ENCODE measurements around the gene TRIM10.
A peak's percentile ranks its signal among the peaks of the same experiment; 100 is the strongest.

The TRIM10 gene

DNA sequence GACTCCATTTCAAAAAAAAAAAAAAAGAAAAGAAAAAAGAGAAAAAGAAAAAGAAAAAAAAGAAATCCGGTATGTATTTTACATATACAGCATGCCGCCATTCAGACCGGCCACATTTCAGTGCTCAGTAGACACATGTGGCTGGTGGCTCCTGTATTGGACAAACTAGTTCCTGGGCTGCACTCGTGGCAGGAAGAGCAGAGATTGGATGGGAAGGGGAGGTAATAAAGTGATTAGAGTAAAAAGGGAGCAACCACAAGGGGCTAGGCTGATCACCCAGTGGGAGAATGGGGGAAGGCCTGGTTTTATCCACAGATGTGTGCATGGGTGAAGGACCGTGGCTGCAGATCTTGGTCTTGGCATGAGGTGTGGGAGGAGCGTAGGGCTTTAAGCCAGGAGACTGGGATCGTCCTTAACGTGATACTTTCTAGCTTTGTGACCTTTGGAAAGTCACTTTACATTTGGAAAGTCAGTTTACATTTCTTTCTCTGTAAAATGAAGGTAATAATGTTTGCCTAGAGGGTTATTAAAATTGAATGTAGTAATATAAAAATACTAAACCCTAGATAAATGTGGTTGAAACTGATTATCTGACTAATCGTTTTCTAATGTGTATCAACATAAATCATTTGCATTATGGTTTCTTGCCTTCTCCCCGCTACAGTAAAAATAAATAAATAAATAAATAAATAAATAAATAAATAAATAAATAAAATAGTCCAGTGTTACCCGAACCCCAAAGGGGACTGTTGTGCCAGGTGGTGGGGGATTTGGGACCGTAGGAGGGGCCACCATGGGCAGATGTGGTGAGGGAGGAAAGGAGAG, 1.5 kb upstream of the TRIM10 start:
- H3K36me3 Mint-ChIP-seq = no peaks in the 10 kb centered on the region
- H3K27ac Mint-ChIP-seq = no peak overlapping the region
- H3K4me1 Mint-ChIP-seq = peaks cover 4% of the 10 kb centered on the region
- no peak overlapping the region for H3K4me3 Mint-ChIP-seq
- no peaks in the 10 kb centered on the region for H3K27me3 Mint-ChIP-seq
- H3K9me3 Mint-ChIP-seq = no peaks in the 10 kb centered on the region

DNA sequence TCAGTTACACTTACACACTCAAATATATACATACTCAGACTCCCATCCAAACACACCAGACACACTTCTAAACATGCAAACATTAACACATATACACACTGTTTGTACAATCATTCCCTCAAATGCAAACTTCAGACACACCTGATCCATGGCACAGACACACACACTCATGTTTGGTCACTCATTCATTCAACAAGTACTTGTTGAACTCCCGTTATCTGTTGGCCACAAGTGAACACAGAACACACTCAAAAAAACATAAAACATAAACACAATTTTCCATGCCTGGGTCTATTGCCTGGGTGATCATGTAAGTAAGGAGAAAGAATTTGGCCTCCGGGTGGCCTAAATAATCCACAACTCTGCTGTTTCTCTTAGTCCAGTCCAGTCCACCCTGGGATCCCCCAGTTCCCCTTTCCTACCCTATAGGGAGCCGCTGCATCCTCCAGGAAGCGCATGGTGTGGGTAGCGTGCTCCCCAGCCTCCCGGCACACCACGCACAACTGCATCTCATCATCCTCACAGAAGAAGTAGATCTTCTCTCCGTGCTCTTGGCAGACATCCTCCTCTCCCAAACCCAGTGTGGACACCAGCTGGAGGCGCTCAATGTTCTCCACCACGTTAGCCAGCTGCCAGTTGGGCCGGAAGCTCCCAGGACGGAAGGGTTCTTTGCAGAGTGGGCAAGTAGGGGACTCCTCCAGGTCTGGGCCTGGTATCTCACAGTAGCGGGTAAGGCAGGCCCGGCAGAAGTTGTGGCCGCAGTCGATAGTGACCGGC, 815 bp downstream of the TRIM10 start:
- Mint-ChIP-seq H3K27ac (no peak overlapping the region), H3K4me3 (no peak overlapping the region), H3K27me3 (peaks cover 2% of the 10 kb centered on the region), H3K36me3 (no peaks in the 10 kb centered on the region), H3K9me3 (no peaks in the 10 kb centered on the region), H3K4me1 (peaks cover 4% of the 10 kb centered on the region)

DNA sequence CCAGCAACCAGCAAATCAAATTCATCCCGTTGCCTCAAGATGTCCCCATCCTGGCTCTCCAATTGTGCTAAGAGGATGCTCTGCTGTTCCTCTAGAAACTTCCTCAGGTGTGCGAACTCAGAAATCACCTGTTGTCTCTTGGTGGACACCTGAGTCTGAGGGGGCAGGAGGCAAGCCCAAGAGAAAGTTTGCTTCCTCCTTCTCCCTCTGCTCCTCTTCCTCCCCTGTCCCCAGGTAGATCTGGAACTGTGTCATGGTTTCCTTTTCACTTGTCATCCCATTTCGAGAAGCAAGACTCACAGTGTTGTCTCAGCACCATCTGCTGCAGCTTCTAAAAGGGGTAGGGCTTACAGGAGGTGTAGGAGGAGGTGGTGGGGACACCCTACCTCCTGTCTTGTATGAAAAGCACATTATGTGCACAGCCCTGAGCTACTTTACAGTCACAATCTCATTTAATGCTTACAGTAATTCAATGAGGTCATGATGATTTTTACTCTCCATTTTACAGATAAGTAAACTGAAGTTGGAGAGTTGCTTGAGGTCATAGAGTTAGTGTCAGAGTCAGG, 2.5 kb downstream of the TRIM10 start:
- H3K27ac Mint-ChIP-seq = no peak overlapping the region
- no peaks in the 10 kb centered on the region for H3K36me3 Mint-ChIP-seq
- H3K4me3 Mint-ChIP-seq = no peak overlapping the region
- H3K4me1 Mint-ChIP-seq = peaks cover 4% of the 10 kb centered on the region
- H3K27me3 Mint-ChIP-seq = peaks cover 4% of the 10 kb centered on the region
- H3K9me3 Mint-ChIP-seq = no peaks in the 10 kb centered on the region

DNA sequence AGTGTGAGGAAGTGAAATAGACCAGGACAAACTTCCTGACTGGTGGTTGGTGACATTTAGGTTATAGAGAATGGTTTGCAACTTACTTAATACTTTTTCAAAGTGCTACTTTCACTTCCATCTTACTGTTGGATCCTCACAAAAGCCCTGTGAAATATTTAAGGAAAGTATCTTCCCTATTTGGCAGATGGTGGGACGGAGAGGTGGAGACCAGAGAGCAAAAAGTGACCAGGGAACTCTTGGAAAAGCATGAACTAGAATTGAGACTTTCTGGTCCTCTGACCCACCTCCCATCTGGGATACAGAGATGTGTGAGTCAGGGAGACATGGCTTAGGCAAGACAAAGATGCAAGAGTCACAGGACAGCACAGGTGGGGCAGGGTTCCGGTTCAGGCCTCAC, 3.0 kb downstream of the TRIM10 start:
- H3K4me3 Mint-ChIP-seq = no peak overlapping the region
- peaks cover 4% of the 10 kb centered on the region for H3K4me1 Mint-ChIP-seq
- H3K27ac Mint-ChIP-seq = no peak overlapping the region
- H3K27me3 Mint-ChIP-seq = peaks cover 4% of the 10 kb centered on the region
- H3K36me3 Mint-ChIP-seq = no peaks in the 10 kb centered on the region
- no peaks in the 10 kb centered on the region for H3K9me3 Mint-ChIP-seq

DNA sequence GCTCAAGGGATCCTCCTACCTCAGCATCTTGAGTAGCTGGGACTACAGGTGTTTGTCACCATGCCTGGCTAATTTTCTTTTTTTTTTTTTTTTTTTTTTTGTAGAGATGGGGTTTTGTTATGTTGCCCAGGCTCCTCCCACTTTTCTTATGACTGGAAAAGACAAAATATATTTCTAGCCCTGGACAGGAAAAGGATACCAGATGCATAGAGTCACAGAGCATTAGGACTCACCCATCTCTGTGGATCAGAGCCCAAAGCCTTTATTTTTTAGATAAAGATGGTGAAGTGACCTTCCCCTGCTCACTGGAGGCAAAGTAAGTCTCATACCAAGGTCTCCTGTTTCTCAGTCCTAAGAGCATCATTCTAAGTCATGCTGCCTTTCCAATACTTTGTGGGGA, 3.4 kb downstream of the TRIM10 start:
- Mint-ChIP-seq H3K36me3 (no peaks in the 10 kb centered on the region), H3K27ac (no peak overlapping the region), H3K9me3 (no peaks in the 10 kb centered on the region), H3K4me3 (no peak overlapping the region), H3K4me1 (peaks cover 4% of the 10 kb centered on the region), H3K27me3 (peaks cover 4% of the 10 kb centered on the region)

DNA sequence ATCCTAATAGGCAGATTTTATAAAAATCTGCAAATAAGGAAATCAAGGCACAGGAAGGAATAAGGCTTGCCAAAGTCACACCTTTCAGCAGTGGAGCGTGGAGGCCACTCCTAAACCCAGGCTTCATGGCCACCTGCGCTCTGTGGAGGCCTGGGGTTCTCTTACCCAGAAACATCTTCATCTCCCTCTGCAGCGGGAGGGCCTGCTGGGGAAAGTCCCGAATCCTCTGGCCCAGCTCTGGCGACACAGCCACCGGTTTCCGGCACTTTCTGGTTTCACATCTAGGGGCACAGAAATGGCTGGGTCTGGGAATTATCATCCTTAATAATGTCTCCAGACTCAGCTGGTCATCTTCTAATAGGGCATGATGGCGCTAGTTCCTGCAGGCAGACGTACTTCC, 4.2 kb downstream of the TRIM10 start:
- Mint-ChIP-seq H3K27ac (no peak overlapping the region), H3K9me3 (no peaks in the 10 kb centered on the region), H3K4me1 (no peaks in the 10 kb centered on the region), H3K27me3 (peaks cover 4% of the 10 kb centered on the region), H3K36me3 (no peaks in the 10 kb centered on the region), H3K4me3 (no peak overlapping the region)

DNA sequence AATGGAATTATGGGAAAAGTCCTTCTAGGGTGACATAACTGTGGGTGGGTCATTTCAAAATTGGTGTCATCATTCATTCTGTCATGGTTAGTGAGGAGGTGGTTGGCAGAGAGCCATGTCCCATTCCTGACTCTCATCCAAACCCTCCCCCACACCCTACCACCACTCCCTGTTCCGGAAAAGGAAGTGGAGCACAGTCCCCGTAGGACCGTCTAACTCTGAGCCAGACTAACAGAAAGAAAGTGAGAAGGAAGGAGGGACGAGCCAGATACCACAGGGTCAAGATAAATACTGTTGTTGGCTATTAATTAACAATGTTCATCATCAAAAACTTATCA, 4.8 kb downstream of the TRIM10 start:
- no peaks in the 10 kb centered on the region for H3K36me3 Mint-ChIP-seq
- H3K9me3 Mint-ChIP-seq = no peaks in the 10 kb centered on the region
- H3K4me1 Mint-ChIP-seq = peaks cover 4% of the 10 kb centered on the region
- no peak overlapping the region for H3K4me3 Mint-ChIP-seq
- peaks cover 4% of the 10 kb centered on the region for H3K27me3 Mint-ChIP-seq
- H3K27ac Mint-ChIP-seq = no peak overlapping the region

DNA sequence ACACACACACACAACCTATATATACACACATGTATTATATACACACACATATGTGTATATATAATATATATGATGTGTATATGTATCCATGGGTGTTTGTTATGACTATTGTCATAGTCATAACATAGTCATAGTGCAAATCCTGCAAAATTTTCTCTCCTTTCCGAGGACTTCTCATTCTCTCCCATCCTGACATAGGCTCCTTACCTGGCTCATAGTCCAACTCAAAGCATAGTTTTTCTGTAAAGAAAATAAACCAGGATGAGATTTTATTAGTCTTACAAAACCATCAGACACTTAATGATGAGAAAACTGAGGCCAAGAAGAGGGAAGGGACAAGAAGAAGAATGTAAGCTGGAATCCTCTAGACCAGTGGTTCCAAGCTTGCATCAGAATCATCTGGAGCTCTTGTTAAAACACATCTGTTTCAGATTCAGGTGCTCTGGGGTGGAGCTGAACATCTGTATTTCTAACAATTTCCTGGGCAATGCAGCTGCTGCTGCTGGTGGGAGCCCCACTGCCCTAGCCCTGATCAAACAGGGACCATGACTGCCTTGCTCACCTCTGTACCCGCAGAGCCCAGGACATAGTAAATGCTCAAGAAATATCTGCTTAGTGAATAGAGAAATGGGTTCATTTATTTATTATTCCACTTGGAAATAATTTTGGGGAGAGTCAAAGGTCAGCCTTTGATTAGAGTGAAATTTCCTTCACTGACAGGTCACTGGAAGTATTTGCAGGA, 5.3 kb downstream of the TRIM10 start:
- H3K27me3 Mint-ChIP-seq = peaks cover 4% of the 10 kb centered on the region

DNA sequence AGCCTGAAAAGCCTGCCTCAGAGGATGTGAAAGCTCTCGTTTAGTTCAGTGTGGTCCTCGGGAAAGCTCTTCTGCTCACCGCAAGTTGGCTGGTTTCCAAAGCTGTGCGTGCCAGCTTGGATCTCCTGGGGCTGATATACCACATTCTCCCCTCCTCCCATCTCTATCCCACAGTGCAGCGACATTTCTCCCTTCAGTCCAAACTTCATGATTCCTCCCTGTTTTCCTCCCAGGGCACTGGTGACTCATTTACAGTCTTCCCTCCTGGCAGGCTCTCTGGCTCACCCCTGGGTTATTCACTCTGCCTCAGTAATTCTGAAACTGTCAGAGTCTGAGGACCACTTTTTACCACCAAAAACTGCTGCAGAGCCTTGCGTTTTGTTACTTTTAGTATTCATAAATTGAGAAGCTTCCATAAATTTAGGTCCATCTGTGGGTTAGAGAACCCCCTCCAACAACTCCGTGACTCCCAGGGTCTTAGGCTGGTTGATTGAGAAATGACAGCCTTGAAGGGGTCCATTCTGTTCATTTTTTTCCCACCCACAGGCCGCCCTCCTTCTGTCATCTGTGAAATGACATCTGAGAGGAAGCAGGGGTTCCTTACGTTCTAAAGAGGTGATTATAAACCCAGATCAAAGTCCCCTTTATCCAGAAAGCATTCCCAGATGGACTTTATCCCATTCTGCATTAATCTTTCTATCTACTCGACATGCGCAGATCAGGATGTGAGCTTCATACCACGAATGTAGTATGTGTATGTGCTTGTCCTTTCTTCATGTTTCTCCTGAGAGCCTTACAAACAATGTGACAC, 6.1 kb downstream of the TRIM10 start:
- no peak overlapping the region for H3K4me3 Mint-ChIP-seq
- H3K36me3 Mint-ChIP-seq = no peaks in the 10 kb centered on the region
- no peaks in the 10 kb centered on the region for H3K9me3 Mint-ChIP-seq
- H3K27me3 Mint-ChIP-seq = peaks cover 4% of the 10 kb centered on the region
- peaks cover 4% of the 10 kb centered on the region for H3K4me1 Mint-ChIP-seq
- no peak overlapping the region for H3K27ac Mint-ChIP-seq

More for the DNA sequence above, 5.3 kb downstream of the TRIM10 start:
- H3K4me1 Mint-ChIP-seq = peaks cover 4% of the 10 kb centered on the region
- no peaks in the 10 kb centered on the region for H3K9me3 Mint-ChIP-seq
- H3K36me3 Mint-ChIP-seq = no peaks in the 10 kb centered on the region
- no peak overlapping the region for H3K4me3 Mint-ChIP-seq
- no peak overlapping the region for H3K27ac Mint-ChIP-seq

DNA sequence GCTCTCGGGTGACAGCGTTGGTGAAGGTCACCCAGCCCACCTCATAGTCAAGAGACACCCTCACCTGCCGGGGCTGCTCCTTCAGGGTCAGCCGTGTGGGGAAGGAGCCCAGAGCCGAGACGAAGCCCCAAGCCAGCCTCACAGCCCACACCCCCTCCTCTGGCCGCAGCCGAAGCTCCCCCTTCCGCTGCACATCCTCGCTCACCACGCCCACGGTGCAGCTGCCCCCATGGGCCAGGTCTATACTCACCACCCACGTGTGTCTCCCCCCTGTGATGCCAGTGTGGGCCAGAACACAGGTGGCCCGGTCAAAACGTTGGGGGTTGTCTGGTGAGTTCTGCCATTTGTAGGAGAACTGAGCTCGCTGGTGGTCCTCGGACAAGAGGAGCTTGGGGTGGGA, 7.0 kb downstream of the TRIM10 start:
- Mint-ChIP-seq H3K27ac (no peak overlapping the region), H3K4me1 (peaks cover 4% of the 10 kb centered on the region), H3K4me3 (no peak overlapping the region), H3K9me3 (no peaks in the 10 kb centered on the region), H3K27me3 (peaks cover 4% of the 10 kb centered on the region), H3K36me3 (no peaks in the 10 kb centered on the region)

DNA sequence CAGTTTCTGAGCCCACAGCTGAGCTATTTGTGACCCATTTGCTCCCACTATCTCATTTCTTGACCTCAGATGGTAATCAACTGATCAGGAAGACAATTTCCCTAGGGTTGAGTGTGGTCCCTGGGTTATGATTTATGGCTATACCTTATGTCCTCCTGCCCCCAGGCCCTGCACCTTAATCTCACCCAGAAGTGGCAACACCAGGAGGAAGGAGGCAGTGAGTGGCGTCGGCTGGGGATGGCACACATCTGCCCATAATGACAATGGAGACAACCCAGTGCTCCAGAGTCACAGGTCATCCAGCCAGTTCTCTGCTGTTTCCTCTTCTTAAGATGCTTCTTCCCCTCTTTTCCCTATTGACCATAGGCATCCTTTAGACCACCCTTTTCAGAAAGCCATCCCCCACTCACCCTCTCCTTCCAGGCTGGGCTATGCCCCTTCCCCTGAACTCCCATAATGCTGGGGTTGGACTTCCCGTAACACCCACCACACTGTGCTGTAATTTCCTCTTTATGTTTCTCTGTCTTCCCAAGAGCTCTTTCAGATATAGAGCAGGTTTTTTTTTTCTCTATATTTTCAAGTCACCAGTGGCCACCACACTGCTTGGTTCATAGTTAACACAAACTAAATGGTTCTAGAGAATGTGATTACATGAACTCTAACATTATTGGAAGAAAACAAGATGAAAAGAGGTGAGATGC, 8.0 kb downstream of the TRIM10 start:
- H3K4me1 Mint-ChIP-seq = peaks cover 4% of the 10 kb centered on the region
- no peak overlapping the region for H3K4me3 Mint-ChIP-seq
- H3K27me3 Mint-ChIP-seq = peaks cover 6% of the 10 kb centered on the region
- H3K36me3 Mint-ChIP-seq = no peaks in the 10 kb centered on the region
- H3K27ac Mint-ChIP-seq = no peak overlapping the region
- H3K9me3 Mint-ChIP-seq = no peaks in the 10 kb centered on the region

DNA sequence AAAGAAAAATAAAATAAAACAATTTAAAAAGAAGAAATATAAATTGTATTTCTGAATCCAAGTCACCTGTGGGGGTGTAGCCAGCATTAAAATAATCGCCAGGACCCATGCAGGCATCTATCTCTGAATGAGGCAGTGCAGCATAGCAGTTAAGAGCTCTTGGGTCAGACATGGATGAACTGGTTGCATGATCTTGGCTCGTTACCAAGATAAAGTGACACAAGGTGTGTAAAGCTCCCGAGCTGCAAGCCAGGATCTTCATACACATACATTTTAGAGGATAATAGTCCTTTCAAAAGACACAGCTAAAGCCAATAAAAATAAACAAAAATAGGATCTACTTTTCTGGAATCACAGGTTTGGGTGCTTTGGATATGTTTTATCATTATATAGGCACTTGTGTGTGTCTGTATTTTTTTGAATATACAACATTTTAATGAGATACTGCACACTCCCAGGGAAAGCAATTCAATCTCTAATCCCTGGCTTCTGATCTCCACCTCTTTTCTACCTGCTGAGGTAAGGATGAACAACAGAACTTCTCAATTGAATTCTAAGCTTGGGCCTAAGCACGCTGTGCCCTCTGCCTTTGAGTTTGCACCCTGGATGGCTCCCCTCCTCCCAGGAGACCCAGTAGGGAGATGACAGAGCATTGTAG, 8.9 kb downstream of the TRIM10 start:
- Mint-ChIP-seq H3K36me3 (no peaks in the 10 kb centered on the region), H3K4me3 (no peak overlapping the region), H3K9me3 (no peaks in the 10 kb centered on the region), H3K27ac (no peak overlapping the region), H3K4me1 (peaks cover 4% of the 10 kb centered on the region), H3K27me3 (peaks cover 8% of the 10 kb centered on the region)

DNA sequence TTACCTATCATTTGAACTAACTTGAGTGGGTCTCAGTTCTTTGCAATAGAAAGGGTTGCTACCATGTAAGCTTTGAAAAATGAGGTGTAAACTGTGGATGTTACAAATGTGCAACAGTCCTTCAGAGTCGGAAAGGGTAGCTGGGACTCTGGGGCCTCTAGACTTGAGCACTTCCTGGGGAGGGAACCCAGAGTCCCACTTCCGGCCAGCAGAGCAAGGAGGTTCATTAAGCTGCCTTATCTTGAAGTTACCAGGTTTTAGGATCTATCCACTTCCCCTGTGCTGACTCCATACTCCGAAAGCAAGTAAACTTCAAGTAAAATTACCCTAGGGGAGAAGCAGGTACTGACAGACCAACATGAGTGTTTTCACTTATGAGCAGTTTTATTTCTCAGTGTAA, 9.4 kb downstream of the TRIM10 start:
- H3K4me1 Mint-ChIP-seq = peaks cover 4% of the 10 kb centered on the region
- H3K4me3 Mint-ChIP-seq = no peak overlapping the region
- no peaks in the 10 kb centered on the region for H3K36me3 Mint-ChIP-seq
- no peaks in the 10 kb centered on the region for H3K9me3 Mint-ChIP-seq
- H3K27me3 Mint-ChIP-seq = peaks cover 8% of the 10 kb centered on the region
- H3K27ac Mint-ChIP-seq = no peak overlapping the region

DNA sequence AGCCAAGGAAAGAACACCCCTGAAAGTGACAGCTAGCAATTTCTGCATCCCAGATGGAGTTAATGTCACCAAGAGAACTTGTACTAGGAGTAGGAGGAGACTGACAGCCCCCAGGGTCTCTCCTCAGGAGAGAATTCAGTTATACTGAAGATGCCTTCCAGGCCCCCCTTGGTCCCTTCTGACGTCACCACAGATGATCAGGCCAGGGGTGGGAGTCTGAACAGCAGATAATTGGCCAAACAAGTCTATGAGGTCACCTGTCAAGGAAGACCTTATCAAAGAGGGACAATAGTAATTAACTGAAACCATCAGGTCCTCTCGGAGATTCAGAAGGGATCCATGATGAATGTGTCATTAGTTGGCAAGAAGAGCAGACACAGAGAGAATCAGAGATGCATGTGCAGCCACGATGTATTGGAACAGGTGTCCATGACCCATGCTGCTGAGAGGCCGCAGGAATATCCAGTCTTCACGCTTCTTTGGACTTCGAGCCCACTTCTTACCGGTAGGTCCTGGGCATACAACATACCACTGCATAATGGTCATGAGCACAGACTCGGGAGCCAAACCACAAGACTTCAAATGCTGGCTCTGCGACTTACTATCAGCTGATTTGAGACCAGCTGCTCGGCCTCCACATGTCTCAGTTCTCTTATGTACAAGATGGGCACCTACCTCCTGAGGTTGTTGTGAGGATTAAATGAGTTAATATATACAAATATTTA, 10.2 kb downstream of the TRIM10 start:
- no peak overlapping the region for H3K4me3 Mint-ChIP-seq
- peaks cover 6% of the 10 kb centered on the region for H3K27me3 Mint-ChIP-seq
- peak overlapping the region; percentile 47 for H3K27ac Mint-ChIP-seq
- peaks cover 4% of the 10 kb centered on the region for H3K4me1 Mint-ChIP-seq
- H3K9me3 Mint-ChIP-seq = no peaks in the 10 kb centered on the region
- no peaks in the 10 kb centered on the region for H3K36me3 Mint-ChIP-seq
